Esophagus squamous epithelium (tissue), 4 donors: ENCODE measurements around the gene MPST.

ENCODE experiments used
- CTCF ChIP-seq, 6 experiments: fragments of 450-650 bp in 4 of 6; fragments of 200-600 bp in 2 of 6; sonication (generic) in 2 of 6; IDR thresholded peaks; one replicate each; pipeline ENCODE4 v1.5.1; 2016 to 2019; ENCODE audit warnings: antibody characterized with exemption in 6 of 6, mild to moderate bottlenecking in 4 of 6, moderate library complexity in 4 of 6
- POLR2A ChIP-seq, 4 donors: fragments of 450-650 bp; IDR thresholded peaks; one replicate each; pipeline ENCODE4 v1.6.1; 2017; ENCODE audit warnings: antibody characterized with exemption in 4 of 4, mild to moderate bottlenecking in 4 of 4, moderate library complexity in 3 of 4

GRCh38 chr22:36977947-36978660, 41.4 kb upstream of the MPST start:
- peak; percentile 89 to 98 (median 96) for TF ChIP-seq CTCF (IDR thresholded peaks at IDR 0.05)
- no peak for TF ChIP-seq POLR2A (IDR thresholded peaks at IDR 0.05)
